Measurements from ENCODE around the gene RIPOR2.
"Not testable (repeated sequence)": the region's sequence is repeated elsewhere in the genome, so short reads cannot be mapped to it uniquely, and the experiment has no call there.

Gene RIPOR2

DNA sequence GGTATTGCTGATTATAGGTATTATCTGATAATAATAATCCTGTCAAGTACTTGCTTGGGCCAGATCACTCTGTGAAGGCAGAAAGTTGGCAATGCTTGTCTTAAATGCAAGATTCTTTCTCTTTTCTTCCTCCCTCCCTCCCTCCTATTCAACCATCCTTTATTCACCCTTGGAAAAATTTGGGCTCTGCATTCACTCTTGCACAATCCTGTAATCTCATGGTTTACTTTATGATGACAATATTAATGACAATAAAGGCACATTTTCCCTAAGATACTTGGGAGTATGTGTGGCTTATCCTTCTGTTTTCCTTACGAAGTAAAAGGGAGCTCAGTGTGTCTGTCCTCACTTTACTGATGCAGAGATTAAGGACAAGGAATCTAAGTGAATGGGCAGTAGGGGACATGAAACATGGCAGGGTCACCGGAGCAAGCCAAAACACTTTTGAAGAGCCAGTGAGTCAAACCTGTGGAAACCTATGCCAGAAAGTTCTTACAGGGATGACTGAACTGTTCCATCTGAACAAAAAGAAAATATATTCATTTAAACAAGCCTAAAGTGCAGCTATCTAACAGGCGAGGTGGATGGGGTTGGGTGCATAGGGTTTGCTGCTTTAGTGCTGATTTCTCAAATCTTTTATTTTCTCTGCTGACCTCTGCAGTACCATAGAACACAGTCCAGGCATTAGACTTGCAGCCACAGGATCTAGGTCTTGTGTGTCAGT, 14.6 kb upstream of the RIPOR2 start:
- no peak for DNase-seq

GRCh38 chr6:24949020-24949569, 13.3 kb upstream of the RIPOR2 start:
- DNase-seq, result peak; percentile 71

- not testable (repeated sequence) for DNase-seq
These were observed 12.5 kb upstream of the RIPOR2 start for GRCh38 chr6:24948261-24948660.

DNA sequence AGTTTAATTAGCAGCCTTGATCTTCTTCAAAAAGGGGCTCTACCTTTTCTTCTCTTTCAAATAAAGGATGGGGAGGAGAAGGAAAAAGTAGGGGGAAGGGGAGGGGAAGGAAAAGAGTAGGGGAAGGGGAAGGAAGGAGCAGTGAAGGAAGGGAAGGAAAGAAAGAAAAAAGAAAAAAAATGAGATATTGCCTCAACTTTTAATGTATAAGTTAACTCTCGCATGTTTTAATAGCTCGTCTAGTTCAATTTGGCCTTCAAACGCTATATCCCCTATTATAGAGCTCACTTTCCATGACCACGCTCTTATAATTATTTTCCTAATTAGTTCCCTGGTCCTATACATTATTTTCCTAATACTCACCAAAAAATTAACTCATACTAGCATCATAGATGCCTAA, 11.9 kb upstream of the RIPOR2 start:
- DNase-seq, result no peak

GRCh38 chr6:24945054-24945453, 9.3 kb upstream of the RIPOR2 start:
- DNase-seq, result no peak

GRCh38 chr6:24943774-24944173, 8.0 kb upstream of the RIPOR2 start:
- no peak for DNase-seq

DNA sequence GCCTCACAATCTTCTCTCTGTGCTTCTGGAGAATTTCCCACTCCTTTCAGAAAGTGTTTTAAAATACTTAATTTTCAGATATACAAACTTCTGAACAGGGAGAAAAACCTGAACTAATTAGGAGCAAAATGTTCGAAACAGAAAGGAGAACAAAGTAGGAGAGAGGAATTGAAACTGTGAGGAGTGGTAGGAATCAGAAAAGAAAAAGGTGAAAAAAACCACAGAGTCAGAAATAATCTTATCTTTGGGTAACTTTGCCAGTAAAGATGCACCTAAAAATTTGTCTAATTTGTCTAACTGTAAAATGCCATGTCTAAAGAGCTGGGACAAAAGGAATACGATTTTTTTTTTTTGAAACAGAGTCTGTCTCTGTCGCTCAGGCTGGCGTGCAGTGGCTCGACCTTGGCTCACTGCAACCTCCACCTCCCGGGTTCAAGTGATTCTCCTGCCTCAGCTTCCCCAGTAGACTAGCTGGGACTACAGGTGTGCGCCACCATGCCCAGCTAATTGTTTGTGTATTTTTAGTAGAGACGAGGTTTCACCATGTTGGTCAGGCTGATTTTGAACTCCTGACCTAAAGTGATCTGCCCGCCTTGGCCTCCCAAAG, 4.7 kb upstream of the RIPOR2 start:
- no peak for DNase-seq

- peak; percentile 53 for DNase-seq
These were observed 1.0 kb upstream of the RIPOR2 start for GRCh38 chr6:24936641-24937317.

DNA sequence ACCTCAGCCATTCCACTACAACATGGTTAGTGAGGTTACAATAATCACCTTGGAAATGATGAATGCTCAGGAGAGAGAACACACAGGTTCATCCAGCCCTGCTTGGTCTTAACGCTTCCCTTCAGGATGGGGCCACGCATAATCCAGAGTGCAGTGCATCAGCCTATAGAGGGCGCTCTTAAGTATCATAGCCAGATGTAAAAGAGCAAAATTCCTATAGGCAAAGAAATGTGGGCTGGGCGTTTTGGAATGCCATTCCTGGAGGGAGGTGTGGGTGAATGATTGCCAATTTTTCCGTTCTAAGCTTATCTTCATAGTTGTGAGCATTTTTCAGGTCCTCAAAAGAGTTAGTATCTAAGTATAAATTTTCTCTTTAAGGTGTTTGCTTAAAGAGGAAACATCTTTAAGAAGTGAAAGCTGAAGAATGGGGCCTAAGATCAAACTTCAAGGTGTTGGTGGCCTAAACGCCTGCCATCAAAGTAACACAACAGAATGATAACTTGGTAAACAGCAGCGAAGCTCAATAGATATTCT, 1.8 kb downstream of the RIPOR2 start:
- DNase-seq, result peak; percentile 41

DNA sequence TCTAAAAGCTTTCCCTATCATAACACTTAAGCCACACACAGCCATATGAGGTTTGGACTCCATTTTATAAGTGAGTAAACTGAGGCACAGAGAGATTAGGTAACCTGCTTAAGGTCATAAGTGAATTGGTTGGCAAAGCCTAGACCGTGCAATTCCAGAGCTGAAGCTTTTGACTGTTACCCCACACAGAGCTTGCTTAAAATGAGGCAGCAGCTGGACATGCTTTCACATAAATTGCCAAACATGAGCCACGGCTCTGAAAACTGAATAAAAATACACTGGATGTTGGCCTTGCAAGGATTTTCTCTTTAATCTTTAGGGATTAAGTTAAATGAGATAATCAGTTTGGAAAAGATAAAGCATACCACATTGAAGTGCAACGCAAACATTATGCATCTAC, 2.5 kb downstream of the RIPOR2 start:
- DNase-seq, result no peak

DNA sequence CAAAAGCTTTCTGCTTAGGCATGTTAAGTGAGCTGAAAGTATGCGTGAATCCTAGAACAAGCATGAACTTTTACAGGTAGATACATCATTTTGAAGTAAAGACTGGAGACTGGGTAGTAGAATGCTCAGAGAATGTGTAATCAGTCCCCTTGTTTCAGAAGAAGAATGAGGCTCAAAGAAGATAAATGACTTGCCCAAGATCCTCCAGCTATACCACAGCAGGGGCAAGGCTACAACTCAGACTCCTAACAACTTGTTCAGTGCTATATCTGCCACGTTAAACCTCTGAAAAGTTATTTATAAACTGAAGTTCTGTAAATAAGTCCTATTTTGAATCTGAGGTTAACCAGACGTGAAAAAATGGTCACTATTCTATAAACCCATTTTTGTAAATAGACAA, 2.9 kb downstream of the RIPOR2 start:
- DNase-seq, result no peak

DNA sequence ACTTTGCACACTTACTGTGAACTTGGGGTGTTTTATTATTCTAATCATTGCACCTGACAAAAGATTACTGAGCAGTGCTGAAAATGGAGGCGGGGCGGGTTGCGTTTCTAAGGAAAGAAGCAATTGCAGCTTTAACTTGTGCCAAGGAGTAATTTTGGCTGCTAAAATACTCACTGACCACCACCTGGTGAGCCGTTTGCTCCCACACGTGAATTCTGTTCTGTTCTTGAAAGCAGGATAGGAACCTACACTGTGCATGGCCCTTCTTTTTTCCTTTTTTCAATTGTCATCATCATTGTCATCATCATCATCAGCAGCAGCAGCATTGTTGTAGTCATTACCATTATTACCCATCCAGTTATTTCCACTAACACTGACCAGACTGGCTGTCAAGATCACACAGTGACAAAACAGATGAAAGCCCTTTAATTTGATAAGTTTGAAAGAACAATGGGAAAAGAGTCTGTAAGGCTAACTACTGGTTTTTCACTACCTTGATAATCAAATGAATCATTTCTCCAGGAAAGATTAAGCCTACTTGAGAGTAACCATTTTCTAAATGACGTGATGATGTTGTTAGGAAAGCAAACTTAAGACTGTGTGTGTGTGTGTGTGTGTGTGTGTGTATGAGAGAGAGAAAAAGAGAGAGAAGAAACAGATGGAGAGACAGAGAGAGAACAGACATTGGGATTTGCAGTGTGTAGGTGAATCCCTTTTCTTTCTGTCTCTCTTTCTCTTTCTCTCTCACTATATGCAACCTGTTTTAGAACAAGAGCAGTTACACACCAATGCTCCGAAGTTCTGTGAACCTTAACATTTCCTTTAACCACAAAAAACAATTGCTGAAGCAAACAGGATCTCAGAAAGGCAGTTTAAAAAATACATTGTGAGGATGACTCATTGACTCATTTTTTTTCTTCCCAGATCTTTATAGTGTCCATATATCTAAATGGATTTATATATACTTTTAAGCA, 3.8 kb downstream of the RIPOR2 start:
- no peak for DNase-seq

DNA sequence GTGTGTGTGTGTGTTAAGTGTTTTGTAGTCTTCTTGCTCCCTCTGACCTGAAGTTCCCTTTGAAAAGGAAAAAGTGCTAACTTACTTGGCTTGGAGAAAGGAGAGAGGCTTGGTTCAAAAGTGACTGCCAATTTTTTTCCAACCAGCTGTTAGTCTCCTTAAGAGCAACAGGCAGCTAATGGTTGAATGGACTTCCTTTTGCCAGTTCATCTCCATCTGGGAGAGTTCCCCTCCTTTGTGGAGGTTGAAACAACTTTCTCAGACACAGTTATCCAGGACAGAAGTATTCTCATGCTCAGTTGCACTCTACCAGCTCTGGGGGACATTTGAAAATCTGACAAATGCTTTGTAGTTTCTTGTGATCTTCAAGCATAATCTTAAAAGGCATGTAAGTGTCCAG, 4.5 kb downstream of the RIPOR2 start:
- no peak for DNase-seq

DNA sequence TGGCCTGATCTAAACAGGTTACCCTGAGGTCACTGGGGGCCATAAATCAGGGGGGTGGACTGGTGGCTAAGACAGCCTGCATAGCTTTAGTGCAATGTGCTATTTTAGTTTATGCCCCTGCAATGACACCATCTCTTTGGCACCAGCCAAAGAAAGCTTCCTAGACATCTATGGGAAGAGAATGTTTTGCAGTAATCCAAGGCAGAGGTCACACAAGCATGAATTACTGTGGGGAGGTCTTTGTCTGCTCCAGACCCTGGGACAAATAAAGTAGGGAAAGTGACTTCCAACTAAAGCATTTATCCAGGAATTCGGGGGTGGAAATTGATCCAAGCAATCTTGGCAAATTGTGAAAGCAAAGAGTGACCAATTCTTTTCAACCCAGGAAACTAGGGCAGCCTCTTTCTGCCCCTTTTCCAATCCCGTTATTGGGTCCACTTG, 5.3 kb downstream of the RIPOR2 start:
- no peak for DNase-seq

GRCh38 chr6:24929242-24929641, 6.5 kb downstream of the RIPOR2 start:
- DNase-seq, result no peak

- DNase-seq, result no peak
These were observed 7.6 kb downstream of the RIPOR2 start for GRCh38 chr6:24927985-24928745.

DNA sequence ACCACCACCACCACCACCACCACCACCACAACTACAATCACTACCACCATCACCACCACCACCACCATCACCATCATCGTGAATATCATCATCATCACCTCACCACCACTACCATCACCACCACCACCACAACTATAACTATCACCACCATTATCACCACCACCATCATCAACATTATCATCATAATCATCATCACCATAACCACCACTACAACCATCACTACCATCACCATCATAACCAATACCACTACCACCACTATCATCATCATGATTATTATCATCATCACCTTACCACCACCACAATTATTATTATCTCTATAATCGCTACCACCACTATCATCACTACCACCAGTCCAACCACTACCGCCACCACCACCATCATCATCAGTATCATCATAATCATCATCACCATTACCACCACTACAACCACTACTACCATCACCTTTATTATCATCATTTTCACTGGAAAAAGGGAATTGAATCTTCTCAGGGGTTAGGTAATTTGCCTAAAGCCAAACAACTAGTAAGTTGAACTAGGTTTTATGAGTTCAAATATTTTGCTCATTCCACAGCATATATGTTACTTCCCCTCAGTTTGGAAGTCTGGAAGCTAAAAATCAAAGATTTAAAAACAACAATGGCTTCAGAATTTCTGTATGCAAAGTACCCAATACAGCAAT, 8.3 kb downstream of the RIPOR2 start:
- DNase-seq, result no peak

GRCh38 chr6:24926647-24927046, 9.1 kb downstream of the RIPOR2 start:
- not testable (repeated sequence) for DNase-seq

DNA sequence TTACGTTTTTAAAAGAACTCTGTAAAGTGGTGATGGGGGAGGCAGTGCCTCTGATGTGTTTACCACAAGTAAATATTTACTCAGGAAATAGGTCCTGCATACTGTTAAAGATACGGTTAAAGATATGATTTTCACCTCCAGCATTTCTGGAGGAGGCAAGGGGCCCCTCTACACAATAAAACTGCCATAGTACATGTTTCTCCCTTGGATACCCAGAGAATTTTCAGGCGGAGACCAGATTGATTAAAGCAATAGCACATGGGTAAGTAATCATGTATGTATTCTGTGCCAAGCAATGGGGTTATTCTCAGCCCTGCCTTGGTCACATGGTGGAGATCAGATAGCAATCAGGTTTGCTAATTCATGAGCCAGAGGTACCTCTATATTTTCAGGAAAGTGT, 9.6 kb downstream of the RIPOR2 start:
- no peak for DNase-seq

GRCh38 chr6:24925661-24926060, 10.1 kb downstream of the RIPOR2 start:
- no peak for DNase-seq
